HepG2 (cell line): ENCODE results near the gene CSNK1A1. TPM values are rescaled to one million over a fixed set of nuclear protein-coding genes. Genes with fewer than 3 reads are reported as not detected.

Source experiments
- ATAC-seq: fragments of 200-7000 bp; cut with Tn5 transposase; 3 replicates; pipeline ENCODE4 v1.9.1; 2020; ENCODE audit warnings: mild to moderate bottlenecking, moderate library complexity
- BruUV-seq: library from RNA; stranded (reverse); fragments of 400-500 nt; replicated peaks from 2 replicates; lab custom pipeline; 2021; lab: Mats Ljungman, UMichigan
- CTCF ChIA-PET: fragments of 300-600 bp; formaldehyde crosslinking; extraction: SDS; loops from one replicate; lab custom pipeline; 2021; ENCODE audit warnings: low total read pairs, inconsistent platforms, low intra/inter-chr PET ratio; lab: Yijun Ruan, JAX
- POLR2A ChIA-PET: fragments of 350-600 bp; sonication (Branson Sonifier 250); formaldehyde crosslinking; loops from one replicate; lab custom pipeline; 2020; ENCODE audit warnings: antibody characterized with exemption, inconsistent platforms; lab: Yijun Ruan, JAX
- DNase-seq: peaks from one replicate; pipeline ENCODE4 v3.0.0-alpha.2; 2015; ENCODE audit warnings: low spot score
- FAIRE-seq: peaks from 3 replicates; lab custom pipeline; 2011; peaks lifted over from hg19 to GRCh38; lab: Jason Lieb, UNC
- H2AFZ ChIP-seq: one replicate; pipeline ENCODE4 v1.6.1; 2011; ENCODE audit warnings: low read length, inconsistent platforms
- H3K27ac ChIP-seq: fragments of 300-600 bp; 3 replicates; pipeline ENCODE4 v1.8.0; 2011; ENCODE audit warnings: mixed run types, mild to moderate bottlenecking, mixed read lengths, low read length, inconsistent platforms; ENCODE audit not compliant: insufficient read depth; ENCODE audit errors: extremely low read length
- H3K27me3 ChIP-seq, 2 experiments: fragments of 200-600 bp in 1 of 2; 2 replicates in 1 of 2; 3 replicates in 1 of 2; pipeline versions ENCODE4 v1.6.0 to v1.8.0; 2011; ENCODE audit warnings: low read length in 2 of 2, mild to moderate bottlenecking in 2 of 2, moderate library complexity in 2 of 2, inconsistent platforms in 1 of 2; ENCODE audit not compliant: insufficient read depth in 2 of 2, control insufficient read depth in 1 of 2
- H3K36me3 ChIP-seq, 2 experiments: fragments of 200-600 bp in 1 of 2; replicated peaks in 1 of 2; 2 replicates in 1 of 2; 3 replicates in 1 of 2; pipeline versions ENCODE4 v1.5.1 to v1.8.0; 2011; ENCODE audit warnings: low read length in 2 of 2, inconsistent platforms in 1 of 2; ENCODE audit not compliant: insufficient read depth in 2 of 2, control insufficient read depth in 1 of 2
- H3K4me1 ChIP-seq: 2 replicates; pipeline ENCODE4 v1.5.1; 2012; ENCODE audit warnings: low read length, inconsistent platforms; ENCODE audit not compliant: insufficient read depth
- H3K4me2 ChIP-seq: 2 replicates; pipeline ENCODE4 v1.6.0; 2011; ENCODE audit warnings: low read depth, low read length, inconsistent platforms
- H3K4me3 ChIP-seq, 3 experiments: fragments of 200-600 bp in 1 of 3; sonication (generic), shearing (Covaris generic) in 1 of 3; replicated peaks in 1 of 3; 2 replicates each; pipeline ENCODE4 v1.5.1; 2011 to 2016; ENCODE audit warnings: low read length in 3 of 3, inconsistent platforms in 2 of 3, low read depth in 2 of 3, mild to moderate bottlenecking in 2 of 3, control low read depth in 1 of 3, mixed read lengths in 1 of 3; ENCODE audit not compliant: insufficient read depth in 1 of 3
- H3K79me2 ChIP-seq: one replicate; pipeline ENCODE4 v1.6.1; 2011; ENCODE audit warnings: low read length, inconsistent platforms; ENCODE audit not compliant: insufficient read depth
- H3K9ac ChIP-seq: 2 replicates; pipeline ENCODE4 v1.6.0; 2011; ENCODE audit warnings: mild to moderate bottlenecking, low read depth, low read length, inconsistent platforms; ENCODE audit not compliant: insufficient read depth
- H3K9me3 ChIP-seq: 2 replicates; pipeline ENCODE4 v1.5.1; 2012; ENCODE audit warnings: mild to moderate bottlenecking, low read length
- H4K20me1 ChIP-seq: 2 replicates; pipeline ENCODE4 v1.6.0; 2011; ENCODE audit warnings: inconsistent platforms, mild to moderate bottlenecking, low read length, moderate library complexity; ENCODE audit not compliant: insufficient read depth
- MAFF ChIP-seq: IDR thresholded peaks from 2 replicates; pipeline ENCODE4 v1.6.1; 2011; ENCODE audit warnings: low read depth, low read length, improper control_type of control experiment
- MED8 ChIP-seq: sonication (generic); formaldehyde crosslinking; IDR thresholded peaks from 2 replicates; pipeline ENCODE4 v1.8.1; 2023; ENCODE audit warnings: mild to moderate bottlenecking, missing genetic modification reagents; ENCODE audit not compliant: insufficient replicate concordance
- NFKB2 ChIP-seq: sonication (generic); formaldehyde crosslinking; IDR thresholded peaks from 2 replicates; pipeline ENCODE4 v1.4.0; 2020; ENCODE audit warnings: missing genetic modification reagents, borderline replicate concordance
- PHF21A ChIP-seq: sonication (generic); formaldehyde crosslinking; IDR thresholded peaks from 2 replicates; pipeline ENCODE4 v1.5.0; 2020; ENCODE audit warnings: mild to moderate bottlenecking, missing genetic modification reagents
- SRY ChIP-seq: sonication (generic); formaldehyde crosslinking; IDR thresholded peaks from 2 replicates; pipeline ENCODE4 v1.8.0; 2022; ENCODE audit warnings: mild to moderate bottlenecking, missing genetic modification reagents
- SUZ12 ChIP-seq: fragments of 150-350 bp; IDR thresholded peaks from 2 replicates; pipeline ENCODE4 v1.6.1; 2014; ENCODE audit warnings: low read depth, low read length
- ZBTB1 ChIP-seq: sonication (generic); formaldehyde crosslinking; IDR thresholded peaks from 2 replicates; pipeline ENCODE4 v1.4.0; 2020; ENCODE audit warnings: missing genetic modification reagents, borderline replicate concordance
- ZNF724P ChIP-seq: sonication (generic); formaldehyde crosslinking; IDR thresholded peaks from 2 replicates; pipeline ENCODE4 v1.8.0; 2022; ENCODE audit warnings: missing genetic modification reagents, borderline replicate concordance
- WGBS: methylation state at CpG from one replicate; pipeline ENCODE4 v1.1.6; 2017; ENCODE audit warnings: low lambda C conversion rate; 5-methylcytosine and 5-hydroxymethylcytosine counted together
- in situ Hi-C: cut with HindIII; loops from 2 replicates; pipeline ENCODE4 v1.10.0; 2017; ENCODE audit warnings: low pct_unique_long_range_greater_than_20kb; ENCODE audit not compliant: extremely low pct_ligation_motif_present
- intact Hi-C: fragments of 100-400 bp; cut with micrococcal nuclease; formaldehyde crosslinking; loops from one replicate; pipeline ENCODE4 v1.10.0; 2022; ENCODE audit not compliant: unreplicated experiment
- polyA plus RNA-seq, 8 experiments: library from polyadenylated mRNA; depleted of rRNA in 3 of 8; stranded (reverse) in 7 of 8; unstranded in 1 of 8; fragments of >200 nt; fragmentation: Illumina TruSeq in 4 of 8; extraction: Trizol in 4 of 8; gene quantifications; 2 replicates each; pipeline versions ENCODE4 v1.2.1 to v1.2.3, GENCODE V29; 2011 to 2016; ENCODE audit warnings: low read depth in 4 of 8, missing spikeins in 1 of 8, mixed read lengths in 1 of 8; ENCODE audit not compliant: insufficient read depth in 1 of 8
- total RNA-seq, 5 experiments: library from RNA; depleted of rRNA; stranded (reverse); fragments of >200 nt; fragmentation: Illumina TruSeq; extraction: Trizol; gene quantifications; 2 replicates each; pipeline ENCODE4 v1.2.3, GENCODE V29; 2016; ENCODE audit warnings: low read depth in 1 of 5
- TF ChIP-seq, protein P1 (sequence below), 2 experiments: sonication (generic) in 1 of 2; formaldehyde crosslinking in 1 of 2; IDR thresholded peaks; 2 replicates each; pipeline versions ENCODE4 v1.4.0 to v1.6.1; 2016 to 2020; ENCODE audit warnings: borderline replicate concordance in 1 of 2, low read depth in 1 of 2, mild to moderate bottlenecking in 1 of 2, missing genetic modification reagents in 1 of 2
- TF ChIP-seq, protein P2 (sequence below): sonication (generic); formaldehyde crosslinking; IDR thresholded peaks from 2 replicates; pipeline ENCODE4 v1.5.0; 2020; ENCODE audit warnings: missing genetic modification reagents, mild to moderate bottlenecking, borderline replicate concordance
- TF ChIP-seq, protein P3 (sequence below): sonication (generic); formaldehyde crosslinking; IDR thresholded peaks from 2 replicates; pipeline ENCODE4 v1.5.1; 2020; ENCODE audit warnings: mild to moderate bottlenecking, missing genetic modification reagents
- TF ChIP-seq, protein P4 (sequence below): IDR thresholded peaks from 2 replicates; pipeline ENCODE4 v1.6.1; 2018; ENCODE audit warnings: missing genetic modification reagents

Gene CSNK1A1
- total and polyA plus RNA-seq, 2 of the 13 experiments (the other 11 are each of a cell fraction or from before 2014, with no cell fraction given): 89.0 to 149 TPM

DNA sequence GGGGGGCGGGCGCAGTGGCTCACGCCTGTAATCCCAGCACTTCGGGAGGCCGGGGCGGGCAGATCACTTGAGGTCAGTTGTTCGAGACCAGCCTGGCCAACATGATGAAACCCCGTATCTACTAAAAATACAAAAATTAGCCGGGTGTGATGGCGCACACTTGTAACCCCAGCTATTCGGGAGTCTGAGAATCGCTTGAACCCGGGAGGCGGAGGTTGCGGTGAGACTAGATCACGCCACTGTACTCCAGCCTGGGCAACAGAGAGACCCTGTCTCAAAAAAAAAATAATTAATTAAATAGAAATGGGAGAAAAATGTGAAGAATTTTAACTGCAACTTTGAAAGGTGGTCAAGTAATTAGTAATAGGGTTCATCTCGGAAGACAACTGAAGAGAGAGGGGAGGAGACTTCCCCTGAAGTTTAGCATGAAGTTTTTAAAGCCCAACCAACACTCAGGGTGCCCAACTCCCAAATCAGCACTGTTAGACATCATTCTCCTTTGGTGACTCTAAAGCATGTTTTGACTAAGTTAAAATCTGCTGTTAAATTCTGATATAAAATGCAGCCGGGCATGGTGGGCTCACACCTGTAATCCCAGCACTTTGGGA is 1.4 kb upstream of the CSNK1A1 start:
- POLR2A ChIA-PET: interaction anchor here (2.1 kb wide), 1 partner anchor 195 kb away, joined by 9 read pairs; the partner anchor contains the start of gene PCYOX1L
- no peak overlapping the region for H3K9ac ChIP-seq
- WGBS: 96% methylated on average over 18 of the region's 18 CpGs
- H3K27me3 ChIP-seq: no peaks in the 10 kb centered on the region; a peak in 1 of 5 replicates
- no TSS peak for BruUV-seq
- intact Hi-C loops: loop anchor here (5.0 kb wide), 1 partner anchor 55 kb away; no protein-coding TSS in a partner anchor
- H4K20me1 ChIP-seq: no peaks in the 10 kb centered on the region
- peak; percentile 18 for FAIRE-seq
- peaks cover 23% of the 10 kb centered on the region for H3K4me1 ChIP-seq
- peak overlapping the region; percentile 89 for H3K4me2 ChIP-seq
- in situ Hi-C loops: loop anchor here (5.0 to 25.0 kb wide), 2 partner anchors 100 to 415 kb away; partner anchors contain the start of gene ABLIM3
- H3K79me2 ChIP-seq: peaks cover 37% of the 10 kb centered on the region
- ATAC-seq: no peak
- no peak overlapping the region for H3K27ac ChIP-seq
- H3K9me3 ChIP-seq: no peaks in the 10 kb centered on the region
- peak overlapping the region in 2 of 3 experiments; percentile 66 to 98; a peak in 2 of 6 replicates for H3K4me3 ChIP-seq
- DNase-seq: no peak
- CTCF ChIA-PET: no interaction called here
- H3K36me3 ChIP-seq: peaks cover 0 to 2% of the 10 kb centered on the region in 2 experiments; a peak in 1 of 5 replicates
- no peak overlapping the region for H2AFZ ChIP-seq
- TF ChIP-seq, protein P1, sequence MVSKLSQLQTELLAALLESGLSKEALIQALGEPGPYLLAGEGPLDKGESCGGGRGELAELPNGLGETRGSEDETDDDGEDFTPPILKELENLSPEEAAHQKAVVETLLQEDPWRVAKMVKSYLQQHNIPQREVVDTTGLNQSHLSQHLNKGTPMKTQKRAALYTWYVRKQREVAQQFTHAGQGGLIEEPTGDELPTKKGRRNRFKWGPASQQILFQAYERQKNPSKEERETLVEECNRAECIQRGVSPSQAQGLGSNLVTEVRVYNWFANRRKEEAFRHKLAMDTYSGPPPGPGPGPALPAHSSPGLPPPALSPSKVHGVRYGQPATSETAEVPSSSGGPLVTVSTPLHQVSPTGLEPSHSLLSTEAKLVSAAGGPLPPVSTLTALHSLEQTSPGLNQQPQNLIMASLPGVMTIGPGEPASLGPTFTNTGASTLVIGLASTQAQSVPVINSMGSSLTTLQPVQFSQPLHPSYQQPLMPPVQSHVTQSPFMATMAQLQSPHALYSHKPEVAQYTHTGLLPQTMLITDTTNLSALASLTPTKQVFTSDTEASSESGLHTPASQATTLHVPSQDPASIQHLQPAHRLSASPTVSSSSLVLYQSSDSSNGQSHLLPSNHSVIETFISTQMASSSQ (IDR thresholded peaks at IDR 0.05; ENCODE audit: low read depth): no peak
- TF ChIP-seq, protein P1 (CRISPR knock-in tag; IDR thresholded peaks at IDR 0.05; ENCODE audit: borderline replicate concordance): no peak
- no peak for TF ChIP-seq NFKB2
- TF ChIP-seq MAFF: no peak
- no peak for TF ChIP-seq SUZ12
- TF ChIP-seq, protein P2, sequence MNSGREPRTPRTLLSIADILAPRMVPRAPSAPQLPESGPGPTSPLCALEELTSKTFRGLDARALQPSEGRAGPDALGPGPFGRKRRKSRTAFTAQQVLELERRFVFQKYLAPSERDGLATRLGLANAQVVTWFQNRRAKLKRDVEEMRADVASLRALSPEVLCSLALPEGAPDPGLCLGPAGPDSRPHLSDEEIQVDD: no peak
- no peak for TF ChIP-seq ZNF724P (CRISPR knock-in tag)
- TF ChIP-seq, protein P3, sequence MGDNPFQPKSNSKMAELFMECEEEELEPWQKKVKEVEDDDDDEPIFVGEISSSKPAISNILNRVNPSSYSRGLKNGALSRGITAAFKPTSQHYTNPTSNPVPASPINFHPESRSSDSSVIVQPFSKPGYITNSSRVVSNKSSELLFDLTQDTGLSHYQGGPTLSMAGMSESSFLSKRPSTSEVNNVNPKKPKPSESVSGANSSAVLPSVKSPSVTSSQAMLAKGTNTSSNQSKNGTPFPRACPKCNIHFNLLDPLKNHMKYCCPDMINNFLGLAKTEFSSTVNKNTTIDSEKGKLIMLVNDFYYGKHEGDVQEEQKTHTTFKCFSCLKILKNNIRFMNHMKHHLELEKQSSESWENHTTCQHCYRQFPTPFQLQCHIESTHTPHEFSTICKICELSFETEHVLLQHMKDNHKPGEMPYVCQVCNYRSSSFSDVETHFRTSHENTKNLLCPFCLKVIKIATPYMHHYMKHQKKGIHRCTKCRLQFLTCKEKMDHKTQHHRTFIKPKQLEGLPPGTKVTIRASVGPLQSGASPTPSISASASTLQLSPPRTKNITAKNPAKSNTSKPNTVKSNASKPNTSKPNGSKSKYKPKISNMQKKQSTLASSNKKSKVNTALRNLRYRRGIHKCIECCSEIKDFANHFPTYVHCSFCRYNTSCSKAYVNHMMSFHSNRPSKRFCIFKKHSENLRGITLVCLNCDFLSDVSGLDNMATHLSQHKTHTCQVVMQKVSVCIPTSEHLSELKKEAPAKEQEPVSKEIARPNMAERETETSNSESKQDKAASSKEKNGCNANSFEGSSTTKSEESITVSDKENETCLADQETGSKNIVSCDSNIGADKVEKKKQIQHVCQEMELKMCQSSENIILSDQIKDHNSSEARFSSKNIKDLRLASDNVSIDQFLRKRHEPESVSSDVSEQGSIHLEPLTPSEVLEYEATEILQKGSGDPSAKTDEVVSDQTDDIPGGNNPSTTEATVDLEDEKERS (CRISPR knock-in tag): no peak
- no peak for TF ChIP-seq PHF21A (CRISPR knock-in tag)
- no peak for TF ChIP-seq MED8
- TF ChIP-seq, protein P4, sequence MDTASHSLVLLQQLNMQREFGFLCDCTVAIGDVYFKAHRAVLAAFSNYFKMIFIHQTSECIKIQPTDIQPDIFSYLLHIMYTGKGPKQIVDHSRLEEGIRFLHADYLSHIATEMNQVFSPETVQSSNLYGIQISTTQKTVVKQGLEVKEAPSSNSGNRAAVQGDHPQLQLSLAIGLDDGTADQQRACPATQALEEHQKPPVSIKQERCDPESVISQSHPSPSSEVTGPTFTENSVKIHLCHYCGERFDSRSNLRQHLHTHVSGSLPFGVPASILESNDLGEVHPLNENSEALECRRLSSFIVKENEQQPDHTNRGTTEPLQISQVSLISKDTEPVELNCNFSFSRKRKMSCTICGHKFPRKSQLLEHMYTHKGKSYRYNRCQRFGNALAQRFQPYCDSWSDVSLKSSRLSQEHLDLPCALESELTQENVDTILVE: no peak
- TF ChIP-seq ZBTB1 (CRISPR knock-in tag): no peak
- TF ChIP-seq SRY (CRISPR knock-in tag): no peak
